CD4-positive, alpha-beta T cell treated with Interleukin-4 for 4 hours (primary cell): Measurements from ENCODE around the gene FAM72D.
"Not testable (repeated sequence)": the region's sequence is repeated elsewhere in the genome, so short reads cannot be mapped to it uniquely, and the experiment has no call there.

Experiments
- DNase-seq: peaks from one replicate; pipeline ENCODE4 v3.0.0-alpha.2; 2020

Gene FAM72D

DNA sequence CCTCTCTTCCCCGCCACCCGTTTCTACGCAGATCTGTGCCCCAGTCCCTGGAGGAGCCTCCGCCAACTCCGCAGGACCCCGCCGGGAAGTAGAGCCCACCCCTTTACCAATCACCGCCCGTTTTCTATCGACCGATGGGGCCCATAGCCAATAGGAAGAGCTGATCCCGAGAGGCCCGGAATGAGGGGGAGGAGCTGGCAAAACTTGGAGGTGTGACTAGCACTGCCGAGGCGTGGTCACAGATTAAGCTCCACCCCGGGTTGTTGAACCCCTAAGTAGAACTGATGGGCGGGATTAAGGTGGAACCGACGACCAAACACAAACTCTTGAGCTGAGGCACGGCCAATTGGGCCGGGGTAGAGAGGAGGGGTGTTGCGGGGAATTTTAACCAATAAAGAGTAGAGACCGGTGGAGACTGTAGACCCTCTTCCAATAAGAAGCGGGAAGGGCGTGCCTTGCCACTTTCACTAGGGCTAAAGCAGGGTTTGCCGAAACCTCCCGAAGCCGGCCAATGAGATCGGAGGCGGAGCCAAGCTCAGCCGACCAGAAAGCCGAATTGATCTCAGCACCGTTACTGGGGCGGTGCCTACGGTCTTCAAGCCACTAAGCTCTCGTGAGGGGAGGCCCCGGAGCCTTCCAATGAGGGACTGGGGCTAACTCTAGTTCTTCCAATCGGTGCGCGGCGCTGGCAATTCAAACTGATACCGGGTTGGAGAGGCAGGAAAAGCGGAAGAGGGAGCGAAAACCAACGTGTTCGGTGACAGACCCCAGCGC, at the start of gene FAM72D, which contains the start of gene SRGAP2B:
Gene FAM72D (plus strand): TSS at position 691 of the 774 bp plus-strand sequence. CDS start 874 bp downstream, outside the sequence.
Gene SRGAP2B (minus strand): TSS at position 45 of the 774 bp plus-strand sequence. CDS start 2,427 bp downstream, outside the sequence.
- not testable (repeated sequence) for DNase-seq

- DNase-seq: not testable (repeated sequence)
Measured at GRCh38 chr1:145047553-145047952, 48.2 kb upstream of the FAM72D start.

DNA sequence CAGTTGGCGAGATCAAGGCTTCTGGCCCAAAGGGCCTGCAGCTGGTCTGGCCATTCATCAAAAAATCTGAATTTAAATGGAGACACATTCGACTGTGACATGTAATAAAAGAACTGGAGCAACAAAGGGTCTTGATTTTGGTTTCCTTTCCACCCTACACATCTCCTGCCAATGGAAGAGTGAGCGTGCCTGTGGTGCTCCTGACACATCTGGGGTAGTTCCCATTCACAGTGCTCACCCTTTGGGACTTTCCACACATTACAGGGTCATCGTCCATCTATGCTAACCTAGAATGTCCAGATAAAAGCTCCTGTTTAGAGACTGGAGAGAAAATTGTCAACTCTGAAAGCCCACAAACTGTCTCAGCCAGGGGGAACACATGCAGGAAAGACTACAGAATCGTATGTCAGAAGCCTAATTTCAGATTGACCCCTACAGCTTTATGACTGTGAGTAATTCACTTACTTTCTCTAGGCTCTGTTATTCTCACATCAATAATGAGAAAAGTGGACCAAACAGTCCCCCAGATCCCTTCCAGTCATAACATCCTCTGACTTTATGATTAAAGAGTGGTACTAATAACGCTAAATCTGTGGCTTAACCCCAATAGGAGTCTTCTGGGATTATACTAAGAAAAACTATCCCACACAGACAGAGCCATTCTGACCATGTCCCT, 47.5 kb upstream of the FAM72D start:
- DNase-seq: not testable (repeated sequence)

DNA sequence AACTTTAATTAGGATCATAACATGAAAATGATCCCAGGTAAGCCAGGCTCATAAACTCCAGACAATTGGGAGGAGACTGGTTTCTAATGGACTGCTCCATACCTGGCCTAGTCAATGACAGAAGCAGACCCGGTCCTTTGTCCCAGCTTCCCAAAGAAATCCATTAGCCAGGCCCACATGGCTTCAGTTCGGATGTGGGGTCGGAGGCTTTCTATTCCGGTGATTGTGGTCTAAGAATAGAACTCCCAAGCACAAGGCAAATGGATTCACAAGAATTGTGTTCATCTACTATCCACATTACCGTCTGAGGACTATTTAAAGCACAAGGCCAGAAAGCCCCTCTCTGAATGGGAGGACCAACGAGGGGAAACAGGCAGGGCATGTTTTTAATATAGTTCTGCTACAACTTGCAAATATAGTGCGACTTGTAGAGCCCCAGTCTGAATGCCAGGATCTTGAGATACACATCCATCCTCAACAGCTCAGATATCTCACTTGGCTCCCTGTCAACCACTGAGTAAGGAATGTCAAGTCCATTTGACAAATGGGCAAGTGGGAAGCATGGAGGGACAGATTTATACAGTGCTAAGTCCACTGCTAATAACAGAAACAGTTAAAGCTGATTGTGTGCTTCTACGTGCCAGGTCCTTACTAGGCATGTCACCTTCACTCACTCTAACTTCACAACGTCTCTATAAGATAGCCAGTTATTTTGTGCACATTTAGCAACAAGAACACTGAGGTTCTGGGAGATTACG, 43.6 kb upstream of the FAM72D start:
- not testable (repeated sequence) for DNase-seq

GRCh38 chr1:145053428-145053827, 42.3 kb upstream of the FAM72D start:
- DNase-seq: not testable (repeated sequence)

GRCh38 chr1:145055217-145055760, 40.5 kb upstream of the FAM72D start:
- DNase-seq: not testable (repeated sequence)

- not testable (repeated sequence) for DNase-seq
Measured at GRCh38 chr1:145058184-145058583, 37.6 kb upstream of the FAM72D start.

- not testable (repeated sequence) for DNase-seq
Measured at GRCh38 chr1:145063285-145063684, 32.5 kb upstream of the FAM72D start.

DNA sequence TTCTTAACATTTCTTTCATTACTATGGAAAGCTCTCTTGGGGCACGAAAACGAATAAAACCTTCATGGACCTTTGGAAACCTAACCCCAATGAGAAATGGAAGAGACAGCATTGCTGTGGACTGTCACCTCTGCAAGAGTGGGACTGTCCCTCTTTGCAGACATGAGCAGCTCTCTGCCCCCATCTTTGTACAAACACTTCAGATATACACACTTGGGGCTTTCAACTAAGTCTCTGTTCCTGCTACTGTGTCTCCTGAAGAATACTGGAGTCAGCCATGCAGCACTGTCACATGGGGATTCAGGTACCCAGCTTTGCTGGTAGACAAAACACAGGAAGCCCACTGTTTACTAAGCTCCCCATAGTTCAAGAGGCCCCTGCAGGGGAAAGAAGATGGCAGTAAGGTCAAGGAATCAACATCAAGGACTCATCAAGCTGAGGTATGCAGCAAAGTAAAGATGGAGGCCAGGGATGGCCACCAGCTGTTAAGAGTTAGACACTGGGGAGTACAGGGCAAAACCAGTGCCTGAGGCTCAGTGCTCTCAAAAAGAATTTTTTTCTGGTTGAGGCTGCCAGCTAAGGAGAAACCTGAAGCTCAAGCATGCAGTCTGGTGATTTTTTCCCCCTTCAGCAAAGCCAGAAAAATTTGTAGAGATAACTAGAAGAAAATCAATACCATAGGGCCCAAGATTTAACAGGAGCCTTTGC, 31.7 kb upstream of the FAM72D start:
- DNase-seq: not testable (repeated sequence)

GRCh38 chr1:145065194-145065826, 30.5 kb upstream of the FAM72D start:
- DNase-seq: not testable (repeated sequence)

DNA sequence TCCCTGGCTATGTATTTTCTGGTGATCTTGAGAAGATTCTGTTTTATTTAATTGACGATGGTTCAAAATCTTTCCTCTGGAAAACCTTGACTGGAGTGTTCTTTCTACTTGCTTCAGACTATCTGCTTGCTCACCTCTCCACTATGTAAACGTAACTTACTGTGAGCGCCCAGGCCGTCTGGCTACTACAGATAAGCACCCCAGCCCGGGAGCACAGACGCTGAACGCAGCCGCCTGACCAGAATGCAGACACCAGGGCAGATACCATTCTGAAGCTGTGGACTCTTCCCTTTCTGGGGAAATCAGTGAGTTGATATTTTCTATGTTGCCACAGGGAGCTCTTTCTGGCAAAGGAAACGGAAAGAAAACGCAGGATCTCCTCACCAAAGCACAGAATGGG, 29.3 kb upstream of the FAM72D start:
- not testable (repeated sequence) for DNase-seq

GRCh38 chr1:145071569-145071968, 24.2 kb upstream of the FAM72D start:
- not testable (repeated sequence) for DNase-seq

DNA sequence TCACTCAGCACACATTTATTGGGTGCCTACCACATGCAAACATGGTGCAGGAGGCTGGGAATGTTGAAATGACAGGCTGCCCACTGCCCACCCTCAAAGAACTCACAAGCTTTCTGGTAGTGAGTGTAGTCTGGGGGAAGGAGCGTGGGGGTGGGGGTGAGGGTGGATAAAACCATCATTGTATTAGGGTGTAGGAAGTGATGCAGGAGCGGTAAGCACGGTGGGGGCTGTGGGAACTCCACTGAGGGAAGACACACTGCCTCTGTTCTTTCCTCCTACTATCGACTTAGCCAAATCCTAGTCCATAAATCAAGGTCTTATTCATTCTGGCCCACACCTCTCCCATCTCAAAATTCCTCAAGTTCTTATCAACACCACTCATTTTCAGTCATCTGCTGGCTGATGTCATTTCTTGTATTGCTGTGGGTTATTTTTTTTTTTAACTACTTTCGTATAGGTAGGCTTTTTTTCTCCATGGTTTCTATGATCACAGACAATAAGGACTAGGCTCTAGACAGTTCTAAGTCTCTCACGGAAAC, 21.7 kb upstream of the FAM72D start:
- DNase-seq: not testable (repeated sequence)

DNA sequence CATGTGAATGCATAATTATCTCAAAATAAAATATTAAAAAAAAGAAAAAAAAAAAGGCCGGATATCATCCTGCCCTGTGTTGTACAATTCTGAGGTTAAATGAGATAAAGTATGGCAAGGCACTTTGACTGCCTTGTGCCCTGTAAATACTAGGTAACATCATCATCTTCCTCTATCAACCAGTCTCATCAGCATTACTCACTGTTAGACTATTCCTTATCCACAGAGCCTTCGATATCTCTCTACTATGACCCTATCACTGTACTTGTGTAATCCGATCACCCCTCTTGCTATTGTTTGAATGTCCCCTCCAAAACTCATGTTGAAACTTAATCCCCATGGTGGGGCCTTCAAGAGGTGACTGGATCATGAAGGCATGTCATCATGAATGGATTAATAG, 18.9 kb upstream of the FAM72D start:
- not testable (repeated sequence) for DNase-seq

GRCh38 chr1:145077872-145078786, 17.6 kb upstream of the FAM72D start:
- DNase-seq: not testable (repeated sequence)

DNA sequence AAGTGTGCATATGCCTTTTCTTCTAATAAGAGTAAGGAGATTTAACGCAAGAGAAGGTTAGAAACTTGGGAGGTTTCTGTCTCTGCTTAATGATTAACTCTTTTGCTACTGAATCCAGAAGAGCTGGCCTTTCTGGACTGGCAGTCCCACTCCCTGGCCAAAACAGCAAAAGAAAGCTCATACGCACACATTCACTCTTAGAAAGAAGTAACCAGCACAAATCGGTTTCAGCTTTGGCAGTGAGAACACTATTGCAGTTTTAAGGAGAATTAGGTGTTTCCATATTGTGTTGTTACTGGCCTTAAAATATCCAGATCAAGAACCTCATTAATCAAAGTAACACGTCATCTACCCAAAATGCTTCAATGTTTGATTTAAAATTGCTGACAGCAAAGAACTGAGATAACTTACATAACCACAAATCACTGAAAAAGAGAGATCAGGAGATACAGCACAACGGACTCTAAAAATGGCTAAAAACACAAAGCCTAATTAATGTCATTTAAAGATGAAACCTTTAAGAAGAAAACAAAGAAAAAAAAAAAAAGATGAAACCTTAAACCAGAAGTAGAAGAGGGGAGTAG, 16.9 kb upstream of the FAM72D start:
- DNase-seq: not testable (repeated sequence)

GRCh38 chr1:145079737-145080136, 16.0 kb upstream of the FAM72D start:
- not testable (repeated sequence) for DNase-seq

- not testable (repeated sequence) for DNase-seq
Measured at GRCh38 chr1:145080193-145080592, 15.6 kb upstream of the FAM72D start.

- not testable (repeated sequence) for DNase-seq
Measured at GRCh38 chr1:145082483-145083255, 13.1 kb upstream of the FAM72D start.
